Endothelial cell of umbilical vein (primary cell): ENCODE results near the gene PGP. TPM values are rescaled to one million over a fixed set of nuclear protein-coding genes. Genes with fewer than 3 reads are reported as not detected.

Source experiments
- BruUV-seq: library from RNA; stranded (reverse); fragments of 400-500 nt; replicated peaks from 2 replicates; lab custom pipeline; 2021; lab: Mats Ljungman, UMichigan
- CTCF ChIA-PET: fragments of 300-600, 350-600 bp; sonication (Branson Sonifier 250); formaldehyde crosslinking; loops from one replicate; lab custom pipeline; 2021; ENCODE audit warnings: antibody characterized with exemption, inconsistent platforms; lab: Charles Lee
- POLR2A ChIA-PET: fragments of 300-600, 350-600 bp; sonication (Branson Sonifier 250); formaldehyde crosslinking; loops from one replicate; lab custom pipeline; 2021; ENCODE audit warnings: antibody characterized with exemption, inconsistent platforms; lab: Charles Lee
- DNase-seq: peaks from one replicate; pipeline ENCODE4 v3.0.0-alpha.2; 2011; ENCODE audit warnings: low read depth, low spot score
- FAIRE-seq: peaks from 2 replicates; lab custom pipeline; 2011; peaks lifted over from hg19 to GRCh38; lab: Jason Lieb, UNC
- H2AFZ ChIP-seq: 2 replicates; pipeline ENCODE4 v1.6.0; 2012; ENCODE audit warnings: low read depth, low read length, control low read depth, inconsistent platforms
- H3K27ac ChIP-seq: 2 replicates; pipeline ENCODE4 v1.5.1; 2011; ENCODE audit warnings: low read depth, mild to moderate bottlenecking, control low read depth, low read length, moderate library complexity; ENCODE audit not compliant: insufficient read depth
- H3K27me3 ChIP-seq, 2 experiments: 2 replicates each; pipeline versions ENCODE4 v1.6.0 to v1.6.1; 2011; ENCODE audit warnings: low read length in 2 of 2, mixed read lengths in 1 of 2; ENCODE audit not compliant: control insufficient read depth in 2 of 2, insufficient read depth in 2 of 2
- H3K36me3 ChIP-seq, 2 experiments: 2 replicates in 1 of 2; 3 replicates in 1 of 2; pipeline ENCODE4 v1.5.1; 2011; ENCODE audit warnings: low read length in 2 of 2, mild to moderate bottlenecking in 1 of 2, moderate library complexity in 1 of 2; ENCODE audit not compliant: control insufficient read depth in 2 of 2, insufficient read depth in 2 of 2; ENCODE audit errors: extremely low read depth in 1 of 2
- H3K4me1 ChIP-seq: 3 replicates; pipeline ENCODE4 v1.5.1; 2011; ENCODE audit warnings: mild to moderate bottlenecking, low read length; ENCODE audit not compliant: control insufficient read depth, insufficient read depth; ENCODE audit errors: extremely low read depth
- H3K4me2 ChIP-seq: 2 replicates; pipeline ENCODE4 v1.6.1; 2011; ENCODE audit warnings: low read length, control low read depth, mixed read lengths; ENCODE audit not compliant: insufficient read depth
- H3K4me3 ChIP-seq, 3 experiments: fragments of 200-600 bp in 1 of 3; sonication (generic), shearing (Covaris generic) in 1 of 3; replicated peaks in 1 of 3; 2 replicates each; pipeline ENCODE4 v1.5.1; 2011 to 2016; ENCODE audit warnings: control low read depth in 3 of 3, low read length in 3 of 3, mild to moderate bottlenecking in 2 of 3, inconsistent platforms in 1 of 3, low read depth in 1 of 3, moderate library complexity in 1 of 3; ENCODE audit not compliant: insufficient read depth in 1 of 3
- H3K79me2 ChIP-seq: 2 replicates; pipeline ENCODE4 v1.6.0; 2012; ENCODE audit warnings: low read length, inconsistent platforms; ENCODE audit not compliant: control insufficient read depth, insufficient read depth
- H3K9ac ChIP-seq: replicated peaks from 2 replicates; pipeline ENCODE3; 2011; ENCODE audit warnings: low read length, control low read depth; ENCODE audit not compliant: insufficient read depth; ENCODE audit errors: extremely low read depth
- H3K9me1 ChIP-seq: replicated peaks from 3 replicates; pipeline ENCODE4 v1.6.0; 2011; ENCODE audit warnings: mild to moderate bottlenecking, low read length; ENCODE audit not compliant: control insufficient read depth, insufficient read depth; ENCODE audit errors: extremely low read depth
- H3K9me3 ChIP-seq: replicated peaks from 2 replicates; pipeline ENCODE4 v1.5.1; 2012; ENCODE audit warnings: low read length, inconsistent platforms; ENCODE audit not compliant: control insufficient read depth, insufficient read depth
- H4K20me1 ChIP-seq: replicated peaks from 2 replicates; pipeline ENCODE3; 2011; ENCODE audit warnings: mild to moderate bottlenecking, low read length; ENCODE audit not compliant: control insufficient read depth, insufficient read depth; ENCODE audit errors: extremely low read depth
- CTCF ChIP-seq, 2 donors: IDR thresholded peaks; 1 replicate in 1 of 2; 2 replicates in 1 of 2; pipeline ENCODE4 v1.5.1; 2011; ENCODE audit warnings: low read length in 2 of 2, mild to moderate bottlenecking in 2 of 2, moderate library complexity in 2 of 2, control low read depth in 1 of 2, inconsistent platforms in 1 of 2, low read depth in 1 of 2; ENCODE audit not compliant: insufficient read depth in 1 of 2; ENCODE audit errors: extremely low read depth in 1 of 2
- EZH2 ChIP-seq: IDR thresholded peaks from 2 replicates; pipeline ENCODE4 v1.6.1; 2012; ENCODE audit warnings: borderline replicate concordance, low read depth, mild to moderate bottlenecking, moderate library complexity, low read length, inconsistent platforms; ENCODE audit not compliant: severe bottlenecking
- FOS ChIP-seq: IDR thresholded peaks from 2 replicates; pipeline ENCODE4 v1.6.1; 2011; ENCODE audit warnings: mild to moderate bottlenecking, low read length, moderate library complexity, borderline replicate concordance; ENCODE audit not compliant: insufficient read depth
- GATA2 ChIP-seq: IDR thresholded peaks from 2 replicates; pipeline ENCODE4 v1.7.0; 2011; ENCODE audit warnings: low read depth, mild to moderate bottlenecking, moderate library complexity, mixed read lengths, low read length; ENCODE audit not compliant: insufficient read length, insufficient read depth
- JUN ChIP-seq: IDR thresholded peaks from 2 replicates; pipeline ENCODE4 v1.6.1; 2011; ENCODE audit warnings: borderline replicate concordance, low read depth; ENCODE audit not compliant: insufficient read length, insufficient read depth
- MAX ChIP-seq: IDR thresholded peaks from 2 replicates; pipeline ENCODE4 v1.6.1; 2011; ENCODE audit not compliant: insufficient read depth, insufficient read length
- MYC ChIP-seq: IDR thresholded peaks from one replicate; pipeline ENCODE4 v1.6.1; 2011; ENCODE audit warnings: mild to moderate bottlenecking, low read depth, low read length
- POLR2A ChIP-seq: IDR thresholded peaks from 2 replicates; pipeline ENCODE4 v1.6.1; 2012; ENCODE audit warnings: low read depth, mild to moderate bottlenecking, control low read depth, low read length
- POLR2AphosphoS5 ChIP-seq: IDR thresholded peaks from 2 replicates; pipeline ENCODE4 v1.6.1; 2012; ENCODE audit warnings: low read depth, mild to moderate bottlenecking, control low read depth, low read length, moderate library complexity; ENCODE audit not compliant: insufficient read depth
- dilution Hi-C: fragments of 300-500 bp; cut with MboI; formaldehyde crosslinking; loops from one replicate; pipeline ENCODE4 v1.15.0; 2019; ENCODE audit warnings: low sequenced_read_pairs; ENCODE audit not compliant: extremely low pct_ligation_motif_present
- intact Hi-C: fragments of 100-400 bp; cut with micrococcal nuclease; formaldehyde crosslinking; loops from one replicate; pipeline ENCODE4 v1.10.0; 2022
- polyA plus RNA-seq, 4 experiments: library from polyadenylated mRNA; depleted of rRNA in 3 of 4; stranded (reverse) in 3 of 4; unstranded in 1 of 4; fragments of >200 nt; gene quantifications; 2 replicates each; pipeline versions ENCODE4 v1.2.1 to v1.2.3, GENCODE V29; 2011 to 2012; ENCODE audit warnings: missing spikeins in 1 of 4
- total RNA-seq: library from RNA; stranded (reverse); gene quantifications from 2 replicates; pipeline ENCODE4 v1.2.3, GENCODE V29; 2021

Gene PGP
- total and polyA plus RNA-seq, 2 donors (not counting 3 experiments of a cell fraction or from before 2014, with no cell fraction given) = 28.5 to 29.6 TPM

GRCh38 chr16:2243031-2243528 is 28.4 kb upstream of the PGP start:
- Histone ChIP-seq H3K4me3 (no peak overlapping the region), H3K27me3 (no peaks in the 10 kb centered on the region), H2AFZ (no peak overlapping the region), H3K4me1 (no peaks in the 10 kb centered on the region), H3K9me1 (no peaks in the 10 kb centered on the region), H3K9ac (no peak overlapping the region), H3K9me3 (no peaks in the 10 kb centered on the region), H3K79me2 (no peaks in the 10 kb centered on the region), H4K20me1 (no peaks in the 10 kb centered on the region), H3K27ac (no peak overlapping the region), H3K4me2 (no peak overlapping the region), H3K36me3 (peaks cover 12 to 33% of the 10 kb centered on the region in 2 experiments)
- FAIRE-seq (no peak), DNase-seq (no peak)
- dilution Hi-C loops (no loop called here), intact Hi-C loops (no loop called here)
- TF ChIP-seq GATA2 = no peak
- TF ChIP-seq MYC = no peak
- no peak for TF ChIP-seq CTCF (IDR thresholded peaks at IDR 0.05; ENCODE audit: extremely low read depth in 1 of 2, insufficient read depth in 1 of 2, low read depth in 1 of 2, low read length in 2 of 2)
- no peak for TF ChIP-seq FOS
- TF ChIP-seq EZH2 = no peak
- no peak for TF ChIP-seq JUN
- no peak for TF ChIP-seq POLR2A
- no peak for TF ChIP-seq MAX
- TF ChIP-seq POLR2AphosphoS5 = no peak
- CTCF ChIA-PET = interaction anchor here (1.5 kb wide), 1 partner anchor 8 kb away, joined by 6 read pairs; the partner anchor contains the start of gene ECI1
- BruUV-seq = no TSS peak
- POLR2A ChIA-PET = no interaction called here
